Measurements from ENCODE around the gene ATG16L1.
"Not testable (repeated sequence)": the region's sequence is repeated elsewhere in the genome, so short reads cannot be mapped to it uniquely, and the experiment has no call there.

Gene ATG16L1

DNA sequence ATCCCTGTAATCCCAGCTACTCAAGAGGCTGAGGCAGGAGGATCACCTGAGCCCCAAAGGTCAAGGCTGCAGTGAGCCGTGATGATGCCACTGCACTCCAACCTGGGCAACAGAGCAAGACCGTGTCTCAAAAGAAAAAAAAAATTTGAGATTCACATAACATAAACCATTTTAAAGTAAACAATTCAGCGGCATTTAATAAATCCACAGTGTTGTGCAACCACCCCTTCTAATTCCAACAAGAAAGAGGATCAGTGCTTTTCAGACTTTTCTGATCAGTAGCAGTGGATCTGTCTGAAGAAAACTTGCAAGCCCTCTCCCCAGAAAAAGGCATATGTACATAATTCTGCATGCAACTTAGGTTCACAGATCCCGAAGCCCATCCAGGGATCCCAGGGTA lies 48.9 kb downstream of the ATG16L1 start:
- no peak for DNase-seq

DNA sequence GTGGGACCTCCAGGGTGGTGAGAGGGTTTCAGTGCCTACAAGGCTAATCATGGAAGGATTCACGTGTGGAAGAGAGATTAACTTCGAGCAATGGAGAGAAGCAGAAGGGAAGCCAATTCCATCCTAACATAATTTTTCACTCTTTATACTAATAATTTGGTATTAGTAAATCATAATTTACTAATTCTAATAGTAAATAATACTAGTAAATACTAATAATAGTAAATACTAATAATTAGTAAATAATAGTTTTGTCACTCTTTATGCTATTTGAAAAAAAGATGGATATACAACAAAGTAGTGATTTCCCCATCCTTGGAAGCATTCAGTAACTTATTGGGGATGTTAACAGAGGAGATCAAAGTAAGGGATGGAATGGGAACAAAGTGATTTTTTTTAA lies 49.8 kb downstream of the ATG16L1 start:
- no peak for DNase-seq

DNA sequence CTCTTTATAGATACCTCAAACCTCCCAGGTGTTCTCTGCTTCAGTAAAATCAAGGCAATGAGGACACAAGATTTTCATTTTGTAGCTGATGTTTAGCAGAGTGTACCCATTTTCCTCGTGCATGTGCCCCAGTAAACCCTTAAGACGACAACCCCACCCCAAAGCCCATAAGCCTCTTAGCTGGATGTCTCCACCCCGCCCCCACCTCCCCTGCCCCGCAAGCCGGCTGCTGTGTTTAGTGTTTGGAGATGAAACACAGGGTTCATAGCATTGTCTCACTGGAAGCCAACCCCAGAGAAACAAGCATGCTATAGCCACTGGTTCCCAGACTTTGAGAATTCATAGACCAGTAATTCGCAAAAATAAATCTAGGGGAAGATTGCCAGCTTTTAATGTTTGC lies 50.3 kb downstream of the ATG16L1 start:
- no peak for DNase-seq

DNA sequence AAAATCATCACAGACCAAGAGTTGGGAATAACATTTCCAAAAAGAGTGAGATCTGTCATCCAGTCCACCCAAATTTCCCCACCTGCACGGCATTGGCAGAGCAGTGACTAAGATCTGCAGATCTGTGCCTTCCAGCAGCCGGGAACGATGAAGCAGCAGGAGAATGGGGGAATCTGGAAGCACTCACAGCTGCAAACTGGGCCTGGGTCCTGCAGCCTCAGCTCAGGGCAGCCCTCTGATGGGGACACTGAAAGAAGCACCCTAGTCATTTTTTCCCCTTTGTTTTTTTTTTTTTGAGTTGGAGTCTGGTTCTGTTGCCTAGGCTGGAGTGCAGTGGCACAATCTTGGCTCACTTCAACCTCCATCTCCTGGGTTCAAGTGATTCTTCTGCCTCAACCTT lies 51.8 kb downstream of the ATG16L1 start:
- no peak for DNase-seq

DNA sequence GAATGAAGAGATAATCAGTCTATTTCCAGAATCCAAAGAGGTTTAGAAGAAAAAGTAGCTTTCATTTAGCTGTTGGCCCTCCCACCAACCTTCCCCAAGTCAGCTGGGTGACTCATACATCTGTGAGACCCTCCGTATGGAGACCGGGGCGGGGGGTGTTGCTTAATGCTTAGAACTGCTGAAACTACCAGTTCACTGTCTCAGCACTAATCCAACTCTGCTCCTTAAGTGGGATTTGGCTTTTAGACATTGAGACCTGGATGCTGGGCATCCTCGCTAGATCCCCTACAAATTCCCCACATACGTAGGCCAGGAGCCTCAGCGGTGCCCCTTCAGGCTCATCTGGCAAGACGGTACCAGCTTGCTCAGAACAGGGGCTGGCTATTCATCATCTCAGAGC lies 56.1 kb downstream of the ATG16L1 start, which contains the start of gene SAG:
Gene SAG, plus strand, starts transcription at position 252 of the 400 bp plus-strand sequence. CDS start 1,374 bp downstream, outside the sequence.
- no peak for DNase-seq

DNA sequence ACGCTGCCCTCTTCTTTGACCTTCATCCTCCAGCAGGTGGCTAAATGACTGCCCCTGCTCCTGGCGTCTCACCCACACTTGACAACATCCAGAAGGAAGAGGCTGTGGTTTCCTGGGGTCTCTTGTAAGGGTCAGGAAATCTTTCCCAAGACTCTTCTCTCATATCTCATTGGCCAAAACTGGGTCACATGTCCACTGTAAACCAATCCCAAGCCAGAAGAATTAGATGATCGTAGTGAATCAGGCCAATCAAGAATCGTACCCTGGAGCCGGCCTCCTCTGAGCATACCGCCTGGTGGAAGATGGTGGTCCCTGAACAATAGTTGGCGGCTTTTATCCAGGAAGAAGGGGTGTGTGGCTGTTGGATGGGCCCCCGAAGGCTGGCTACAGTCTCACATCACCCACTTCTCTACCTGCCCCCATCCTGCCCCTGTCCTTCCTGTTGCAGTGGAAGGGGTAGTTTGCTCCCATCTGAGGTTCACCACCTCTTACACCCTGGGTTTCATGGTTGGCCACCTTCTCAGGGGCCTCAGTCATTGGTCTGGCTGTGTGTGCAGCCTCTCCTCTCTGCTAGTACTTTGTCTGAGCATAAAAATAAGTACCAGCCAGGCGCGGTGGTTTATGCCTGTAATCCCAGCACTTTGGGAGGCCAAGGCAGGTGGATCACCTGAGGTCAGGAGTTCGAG lies 59.9 kb downstream of the ATG16L1 start:
- no peak for DNase-seq

DNA sequence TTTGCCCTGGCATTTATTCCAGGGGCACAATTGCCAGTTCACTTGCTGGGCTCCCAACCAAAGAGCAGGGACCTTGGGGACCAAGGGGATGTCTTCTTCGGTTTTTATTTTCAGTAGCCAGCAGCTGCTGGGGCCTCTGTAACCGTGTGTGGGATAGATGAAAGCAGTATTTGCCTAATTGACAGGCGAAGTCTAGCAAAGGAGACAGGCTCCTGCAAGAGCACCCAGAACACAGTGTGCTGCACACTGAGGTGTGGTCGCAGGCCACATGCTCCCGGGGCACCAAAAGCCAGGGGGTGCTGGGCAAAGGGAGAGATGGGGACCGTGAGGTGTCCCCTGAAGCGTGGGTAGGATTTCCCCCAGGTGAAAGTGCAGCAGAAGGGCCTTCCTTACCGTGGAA lies 61.4 kb downstream of the ATG16L1 start:
- DNase-seq = no peak

DNA sequence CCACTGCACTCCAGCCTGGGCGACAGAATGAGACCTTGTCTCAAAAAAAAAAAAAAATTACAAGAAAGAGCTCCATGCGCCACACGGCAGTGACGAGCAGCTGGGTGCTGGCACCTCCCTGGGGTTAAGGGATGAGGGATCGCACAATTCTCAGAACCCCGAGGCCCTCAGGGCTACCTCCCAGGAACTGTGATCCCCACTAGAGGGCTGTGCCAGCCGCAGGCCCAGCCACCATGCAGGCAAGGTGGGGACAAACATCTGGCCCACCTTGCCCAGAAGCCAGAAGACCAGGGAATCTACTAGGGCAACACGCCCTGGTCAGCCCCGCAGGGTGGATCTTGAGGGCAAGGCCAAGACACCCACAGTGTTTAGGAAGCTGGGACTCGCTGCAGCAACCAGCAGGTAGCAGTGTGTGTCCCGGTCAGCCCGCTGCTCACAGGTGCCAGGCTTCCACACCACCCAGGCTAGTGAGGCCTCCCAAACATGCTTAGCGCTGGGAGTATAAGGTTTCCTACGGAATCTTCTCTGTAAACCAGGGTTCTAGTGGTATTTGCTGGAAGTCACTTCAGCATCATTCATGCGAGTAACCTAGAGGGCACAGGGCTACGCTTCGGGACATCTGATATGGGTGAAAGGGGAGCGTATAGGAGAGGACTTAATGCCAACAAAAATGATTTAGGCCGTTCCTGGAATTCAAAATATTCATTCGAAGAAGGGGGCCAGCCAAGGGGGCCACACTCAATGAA lies 62.9 kb downstream of the ATG16L1 start:
- no peak for DNase-seq

DNA sequence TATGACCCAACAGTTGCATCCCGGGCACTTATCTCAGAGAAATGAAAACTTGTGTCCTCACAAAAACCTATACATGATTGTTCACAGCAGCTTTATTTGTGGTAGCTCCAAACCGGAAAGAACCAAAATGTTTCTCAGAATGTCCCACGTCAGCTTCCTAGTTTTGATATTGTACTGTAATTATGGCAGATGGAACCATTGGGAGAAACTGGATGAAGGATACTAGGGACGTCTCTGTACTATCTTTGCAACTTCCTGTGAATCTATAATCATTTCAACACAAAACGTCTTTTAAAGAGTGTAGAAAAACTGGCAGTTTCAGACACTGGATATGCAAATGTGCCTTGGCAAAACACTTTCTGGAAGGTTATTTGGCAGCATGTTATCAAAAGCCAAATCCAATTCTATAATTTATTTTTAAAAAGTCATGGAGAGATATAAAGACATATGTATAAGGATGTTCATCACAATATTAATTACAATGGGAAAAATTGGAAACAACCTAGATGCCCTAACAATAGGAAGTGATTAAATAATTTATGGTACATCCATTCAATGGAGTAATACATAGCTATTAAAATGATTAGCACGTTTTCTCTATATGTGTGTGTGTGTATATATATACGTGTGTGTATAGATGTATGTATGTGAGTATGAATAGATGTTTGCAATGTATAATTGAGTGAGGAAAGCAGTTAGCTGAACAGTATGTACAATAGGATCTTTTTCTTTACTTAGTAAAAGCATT lies 65.9 kb downstream of the ATG16L1 start:
- DNase-seq = no peak

DNA sequence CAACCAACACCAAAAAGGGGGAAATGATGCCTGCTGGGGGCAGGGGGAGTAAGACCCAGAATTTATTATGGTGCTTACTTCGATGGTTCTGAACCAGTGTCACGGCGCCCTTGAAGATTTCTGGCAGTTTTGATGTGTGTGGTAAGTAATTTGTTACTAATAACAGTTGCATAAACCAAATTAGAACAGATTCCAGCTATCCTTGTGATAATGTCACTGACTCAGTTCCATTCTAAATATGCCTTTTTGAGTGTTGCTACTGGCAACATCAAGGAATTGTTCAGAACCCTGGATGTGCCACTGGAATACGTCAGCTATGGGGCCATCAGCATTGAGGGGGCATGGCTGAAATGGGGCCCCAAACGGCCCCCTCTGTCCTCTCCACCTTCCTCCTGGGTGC lies 67.8 kb downstream of the ATG16L1 start:
- DNase-seq = no peak

DNA sequence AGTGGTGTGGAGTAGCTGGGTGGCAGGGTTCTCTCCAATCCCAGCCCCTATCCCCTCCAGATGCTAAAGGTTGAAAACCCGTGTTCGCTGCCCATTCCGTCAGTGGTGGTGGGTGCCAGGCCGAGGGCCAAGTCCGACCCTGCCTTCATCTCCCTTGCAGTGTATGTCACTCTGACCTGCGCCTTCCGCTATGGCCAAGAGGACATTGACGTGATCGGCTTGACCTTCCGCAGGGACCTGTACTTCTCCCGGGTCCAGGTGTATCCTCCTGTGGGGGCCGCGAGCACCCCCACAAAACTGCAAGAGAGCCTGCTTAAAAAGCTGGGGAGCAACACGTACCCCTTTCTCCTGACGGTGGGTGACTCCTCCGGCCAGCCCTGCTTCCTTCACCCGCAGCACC lies 69.0 kb downstream of the ATG16L1 start:
- DNase-seq = no peak

DNA sequence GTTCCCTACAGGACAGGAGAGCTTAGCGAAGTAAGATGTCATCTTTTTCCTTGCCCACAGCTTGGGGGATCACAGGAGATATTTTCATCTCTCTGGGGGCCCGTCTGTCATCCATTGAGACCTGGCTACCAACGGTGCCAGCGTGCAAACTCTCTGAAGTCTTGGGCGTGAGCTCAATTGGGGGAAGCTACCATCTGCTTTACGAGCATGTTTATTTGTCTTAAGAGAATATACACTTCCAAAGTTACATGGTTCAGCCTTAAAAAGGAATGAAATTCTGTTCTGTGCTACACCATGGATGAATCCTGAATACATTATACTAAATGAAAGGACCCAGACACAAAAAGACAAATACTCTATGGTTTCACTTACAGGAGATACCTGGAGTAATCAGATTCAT lies 69.7 kb downstream of the ATG16L1 start:
- no peak for DNase-seq

DNA sequence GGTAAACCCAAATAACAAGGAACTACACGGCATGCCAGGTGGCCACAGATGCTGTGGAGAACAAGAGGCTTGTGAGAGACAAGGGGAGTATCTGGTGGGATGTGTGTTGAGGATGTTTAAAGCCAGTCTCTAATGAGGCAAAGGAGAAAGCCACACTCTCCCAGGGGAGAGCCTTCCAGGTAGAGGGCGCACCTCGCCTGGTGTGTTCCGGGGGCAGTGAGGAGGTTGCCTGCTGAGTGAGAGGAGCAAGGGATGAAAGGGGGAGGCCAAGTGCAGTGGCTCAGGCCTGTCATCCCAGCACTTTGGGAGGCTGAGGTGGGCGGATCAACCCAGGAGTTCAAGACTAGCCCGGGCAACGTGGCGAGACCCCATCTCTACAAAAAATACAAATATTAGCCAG lies 72.4 kb downstream of the ATG16L1 start:
- no peak for DNase-seq

DNA sequence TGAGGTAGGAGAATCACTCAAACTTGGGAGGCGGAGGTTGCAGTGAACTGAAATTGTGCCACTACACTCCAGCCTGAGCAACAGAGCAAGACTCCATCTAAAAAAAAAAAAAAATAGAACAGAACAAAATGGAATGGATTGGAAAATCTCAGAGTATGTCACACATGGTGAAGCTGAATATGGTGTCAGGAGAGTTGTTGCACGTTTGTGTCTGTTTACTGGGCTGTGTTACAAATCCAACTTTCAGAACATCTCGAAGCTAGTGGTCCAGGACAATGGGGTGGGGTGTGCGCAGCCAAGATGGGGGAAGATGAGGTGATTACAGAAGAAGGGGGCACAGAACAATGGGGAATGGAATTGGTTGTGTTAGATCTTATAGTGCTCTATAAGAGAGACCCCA lies 73.8 kb downstream of the ATG16L1 start:
- DNase-seq = no peak

DNA sequence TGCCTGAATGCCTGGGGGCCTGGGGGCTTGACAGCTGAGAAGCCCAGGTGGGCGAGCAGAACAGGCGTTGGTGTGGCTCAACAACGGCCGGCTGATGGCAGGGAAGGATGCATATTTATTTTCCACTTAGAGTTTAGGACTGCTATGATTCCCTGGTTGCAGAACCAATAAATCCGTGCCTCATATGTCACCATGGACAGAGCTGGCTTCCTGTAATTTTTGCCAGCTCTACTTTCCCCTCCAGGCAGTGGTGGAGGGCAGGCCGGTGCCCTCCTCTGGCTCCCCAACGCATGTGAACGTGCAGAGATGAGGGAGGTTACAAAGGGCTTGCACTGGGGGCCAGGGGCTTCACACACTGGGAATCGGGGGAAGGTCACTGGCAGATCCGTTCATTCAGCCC lies 74.3 kb downstream of the ATG16L1 start:
- DNase-seq = no peak

DNA sequence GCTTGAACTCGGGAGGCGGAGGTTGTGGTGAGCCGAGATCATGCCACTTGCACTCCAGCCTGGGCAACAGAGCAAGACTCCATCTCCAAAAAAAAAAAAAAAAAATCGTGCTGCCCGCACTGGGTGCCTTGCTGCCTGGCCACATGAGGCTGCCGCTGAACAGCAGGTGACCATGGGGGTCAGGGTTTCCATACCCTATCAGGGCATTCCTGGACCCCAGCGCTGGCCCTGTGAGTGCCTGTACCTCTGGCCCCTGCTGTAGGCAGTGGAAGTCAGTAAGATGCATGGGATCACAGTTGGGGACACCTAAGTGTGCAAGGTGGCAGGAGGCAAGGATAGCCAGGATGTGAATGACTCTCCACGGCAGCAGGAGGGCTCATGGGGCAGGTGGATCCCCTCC lies 75.0 kb downstream of the ATG16L1 start:
- no peak for DNase-seq

DNA sequence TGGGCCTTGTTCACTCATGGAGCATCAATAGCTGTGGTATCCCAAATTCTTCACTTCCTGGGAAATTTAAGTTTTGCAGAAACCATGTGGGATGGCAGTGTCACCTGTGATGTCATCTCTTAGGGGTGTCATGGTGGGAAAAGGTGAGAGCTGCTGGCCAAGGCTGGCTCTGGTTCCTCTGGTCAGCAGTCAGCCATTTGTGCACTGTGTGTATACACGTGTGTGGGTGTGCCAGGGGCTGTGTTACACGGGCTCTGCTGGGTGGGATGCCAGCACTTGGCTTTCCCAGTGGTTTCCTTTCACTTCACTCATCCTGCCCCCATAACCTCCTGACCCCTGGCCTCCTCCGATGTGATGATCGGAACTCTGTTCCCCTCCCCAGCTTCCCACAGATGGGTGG lies 77.4 kb downstream of the ATG16L1 start:
- no peak for DNase-seq

DNA sequence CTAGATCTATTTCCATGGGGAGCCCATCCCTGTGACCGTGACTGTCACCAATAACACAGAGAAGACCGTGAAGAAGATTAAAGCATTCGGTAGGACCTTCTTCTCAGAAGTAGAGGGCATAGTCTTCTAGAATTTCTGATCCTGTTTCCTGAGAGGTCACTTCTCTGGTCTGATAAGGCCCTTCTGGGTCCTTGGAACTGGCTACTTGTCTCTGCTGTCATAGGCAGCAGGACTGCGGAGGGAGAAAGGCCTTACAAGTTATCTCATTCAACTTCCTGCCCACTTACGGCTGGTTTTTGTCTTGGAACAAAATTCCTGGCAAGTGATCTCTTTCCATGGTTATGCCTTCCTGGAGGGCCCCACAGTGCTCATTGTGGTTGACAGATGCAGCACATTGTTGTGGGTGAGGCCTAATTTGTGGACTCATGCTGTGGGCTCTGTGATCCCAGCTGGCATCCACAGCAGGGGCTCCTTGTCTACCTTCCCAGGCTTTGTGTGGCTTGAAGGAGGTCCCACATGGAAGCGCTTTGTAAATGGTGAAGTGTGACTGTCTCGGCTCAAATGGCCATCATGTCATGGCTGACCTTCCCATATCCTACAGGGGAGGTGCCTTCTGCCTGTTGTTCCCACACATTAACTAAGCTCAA lies 78.1 kb downstream of the ATG16L1 start:
- DNase-seq = no peak

DNA sequence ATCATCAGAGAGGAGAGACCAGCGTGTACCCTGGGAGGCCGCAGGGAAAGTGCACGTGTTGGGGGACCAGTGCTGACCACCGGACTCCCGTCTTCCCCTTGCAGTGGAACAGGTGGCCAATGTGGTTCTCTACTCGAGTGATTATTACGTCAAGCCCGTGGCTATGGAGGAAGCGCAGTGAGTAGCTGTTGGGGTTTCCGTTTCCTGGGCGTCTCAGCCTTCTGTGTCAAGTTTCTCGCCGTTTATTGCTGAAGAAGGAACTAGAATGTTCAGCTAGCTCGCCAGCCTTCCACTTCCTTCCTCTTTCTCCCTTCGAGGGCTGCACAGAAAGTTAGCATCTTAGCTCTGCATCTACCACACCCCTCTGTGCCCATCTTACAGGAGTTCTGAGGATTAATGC lies 80.1 kb downstream of the ATG16L1 start:
- no peak for DNase-seq

DNA sequence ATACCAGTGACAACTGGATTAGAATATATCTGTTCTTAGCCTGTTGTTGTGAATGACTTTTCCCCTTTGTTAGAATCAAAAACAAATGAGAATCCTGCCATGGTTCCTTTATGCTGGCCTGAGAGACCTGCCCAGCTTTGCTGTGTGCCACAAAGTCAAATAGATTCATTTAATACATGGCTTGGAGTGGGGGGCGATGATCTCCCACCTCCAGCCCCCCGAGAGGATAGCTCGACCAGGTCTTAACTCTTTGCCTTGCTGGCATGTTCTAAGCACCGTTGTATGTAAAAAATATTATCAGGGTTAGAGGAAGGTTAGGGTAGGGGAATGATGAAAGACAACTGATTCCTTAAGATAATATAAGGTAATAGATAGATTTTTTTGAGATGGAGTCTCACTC lies 80.7 kb downstream of the ATG16L1 start:
- no peak for DNase-seq

DNA sequence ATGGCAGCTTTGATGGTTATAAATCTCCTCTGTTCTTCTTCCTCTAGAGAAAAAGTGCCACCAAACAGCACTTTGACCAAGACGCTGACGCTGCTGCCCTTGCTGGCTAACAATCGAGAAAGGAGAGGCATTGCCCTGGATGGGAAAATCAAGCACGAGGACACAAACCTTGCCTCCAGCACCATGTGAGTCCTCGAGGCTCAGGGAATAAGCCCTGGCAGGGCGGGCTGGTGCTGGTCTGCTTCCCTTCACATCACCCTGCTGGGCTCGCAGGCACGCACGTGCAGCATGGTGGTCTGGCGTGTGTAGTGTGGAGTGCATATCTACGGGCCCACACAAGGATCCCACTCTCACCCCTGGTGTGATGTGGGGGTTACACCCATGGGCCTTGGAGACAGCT lies 83.4 kb downstream of the ATG16L1 start:
- no peak for DNase-seq

DNA sequence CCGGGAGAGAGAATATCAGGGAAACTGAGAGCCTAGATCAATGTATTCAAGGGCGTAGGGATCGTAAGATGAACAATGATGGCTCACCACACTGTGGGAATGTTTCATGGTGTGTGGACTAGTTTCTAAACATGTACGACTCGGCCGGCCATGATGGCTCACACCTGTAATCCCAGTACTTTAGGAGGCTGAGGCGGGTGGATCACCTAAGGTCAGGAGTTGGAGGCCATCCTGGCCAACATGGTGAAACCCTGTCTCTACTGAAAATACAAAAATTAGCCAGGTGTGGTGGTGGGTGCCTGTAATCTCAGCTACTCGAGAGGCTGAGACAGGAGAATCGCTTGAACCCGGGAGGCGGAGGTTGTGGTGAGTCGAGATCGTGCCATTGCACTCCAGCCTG lies 84.6 kb downstream of the ATG16L1 start:
- DNase-seq = not testable (repeated sequence)

DNA sequence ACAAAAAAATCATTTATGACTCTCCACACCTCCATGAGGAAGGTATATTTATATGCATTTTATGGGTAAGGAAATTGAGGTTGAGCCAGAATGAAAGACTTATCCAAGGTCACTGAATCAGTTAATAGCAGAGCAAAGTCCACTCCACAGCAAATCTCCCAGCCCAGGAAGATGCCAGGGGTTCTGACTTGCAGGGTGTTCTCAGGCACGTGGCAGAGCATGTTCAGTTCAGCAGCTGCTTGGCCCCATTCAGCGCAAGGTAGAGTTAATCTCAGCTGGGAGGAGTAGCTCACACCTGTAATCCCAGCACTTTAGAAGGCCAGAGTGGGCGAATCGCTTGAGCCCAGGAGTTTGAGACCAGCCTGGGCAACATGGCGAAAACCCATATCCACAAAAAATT lies 85.1 kb downstream of the ATG16L1 start:
- DNase-seq = no peak

DNA sequence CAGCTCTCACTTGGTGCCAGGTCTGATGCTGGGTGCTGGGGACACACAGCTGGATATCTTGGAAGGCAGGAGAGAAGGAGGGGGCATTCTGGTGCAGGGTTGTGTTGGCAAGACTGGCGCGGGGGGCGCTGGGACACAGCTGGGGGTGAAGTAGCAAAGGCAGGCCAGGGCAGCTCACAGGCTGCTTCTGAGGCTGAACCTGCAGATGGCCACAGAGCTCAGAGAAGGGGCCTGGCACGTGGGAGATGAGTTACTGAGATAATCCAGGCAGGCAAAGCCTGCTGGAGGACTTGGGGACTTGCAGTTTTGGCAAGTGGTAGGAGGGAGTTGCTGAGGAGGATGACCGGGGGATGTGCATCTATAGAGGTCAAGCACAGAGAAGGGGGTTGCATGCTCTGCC lies 86.6 kb downstream of the ATG16L1 start:
- DNase-seq = no peak

All from NCI-H2029 (cell line).